GM18861 (cell line): ENCODE results near the gene ZNF385C.

ENCODE experiments used
- ATAC-seq: cut with Tn5 transposase; IDR thresholded peaks from one replicate; pipeline ENCODE4 v1.9.1; 2021; ENCODE audit not compliant: unreplicated experiment

Gene ZNF385C

GRCh38 chr17:42051645-42052044, 46.6 kb downstream of the ZNF385C start:
- no peak for ATAC-seq

DNA sequence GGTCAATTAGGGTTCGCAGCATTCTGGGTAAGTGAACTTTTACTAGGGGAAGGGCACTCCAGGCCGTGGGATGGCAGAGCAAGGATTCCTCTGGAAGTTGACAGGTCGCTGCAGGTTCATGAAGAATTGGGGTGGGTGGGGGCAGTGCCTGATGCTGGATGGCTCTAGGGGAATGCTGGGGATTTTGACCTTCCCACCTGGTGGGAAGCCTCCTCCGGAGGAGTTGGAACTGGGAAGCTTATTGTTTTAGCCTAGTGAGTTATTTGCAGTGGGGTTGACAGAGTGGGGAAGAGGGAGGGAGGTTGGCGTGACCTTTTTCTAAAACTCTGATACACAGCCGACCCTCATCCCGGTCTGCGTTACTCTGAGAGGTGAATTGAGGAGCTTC, 47.3 kb downstream of the ZNF385C start:
- ATAC-seq, result no peak

GRCh38 chr17:42050393-42051012, 47.8 kb downstream of the ZNF385C start, which contains the start of gene C17orf113:
TSS of gene C17orf113 (minus strand) at chr17:42050601. CDS start at chr17:42043376, 7,225 bp downstream.
- no peak for ATAC-seq

- no peak for ATAC-seq
Measured at GRCh38 chr17:42049834-42050392, 48.4 kb downstream of the ZNF385C start.

GRCh38 chr17:42047343-42047742, 50.9 kb downstream of the ZNF385C start:
- no peak for ATAC-seq

DNA sequence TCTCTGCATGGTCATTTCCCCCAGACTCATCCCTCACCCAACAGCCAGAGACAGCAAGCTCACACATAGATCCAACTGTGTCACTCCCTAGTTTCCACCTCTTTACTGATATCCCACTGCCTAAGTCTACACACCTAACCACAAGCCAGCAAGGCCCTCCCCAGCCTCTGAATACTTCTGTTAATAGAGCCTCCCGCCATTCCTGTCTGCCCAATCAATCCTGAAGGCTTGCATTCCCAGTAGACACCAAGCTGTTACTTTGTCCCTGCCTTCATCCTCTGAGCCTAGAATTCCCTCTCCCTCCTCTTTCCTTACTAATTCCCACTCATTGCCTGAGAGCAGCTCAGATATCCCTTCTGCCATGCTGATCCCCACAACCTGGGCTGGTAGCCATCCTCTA, 52.6 kb downstream of the ZNF385C start:
- ATAC-seq, result no peak

GRCh38 chr17:42042598-42043319, 55.5 kb downstream of the ZNF385C start:
- no peak for ATAC-seq

DNA sequence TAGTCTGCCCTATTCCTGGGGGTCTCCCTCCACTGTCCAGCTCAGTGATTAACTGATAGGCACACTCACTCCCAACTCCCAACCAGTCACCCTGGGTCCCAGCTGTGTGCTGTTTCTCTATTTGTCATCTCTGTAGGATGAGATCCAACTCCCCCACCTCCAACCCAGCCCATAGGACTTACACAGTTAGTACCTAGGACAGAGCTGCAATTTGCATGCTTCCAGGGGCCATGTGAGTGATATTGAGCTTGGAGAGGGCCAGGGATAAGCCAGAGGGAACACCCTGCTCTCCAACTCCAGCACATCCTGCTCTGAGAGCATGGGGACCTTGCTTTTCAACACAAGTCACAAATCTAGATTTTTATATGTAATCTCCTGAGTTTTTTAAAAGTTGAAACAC, 56.7 kb downstream of the ZNF385C start:
- no peak for ATAC-seq

DNA sequence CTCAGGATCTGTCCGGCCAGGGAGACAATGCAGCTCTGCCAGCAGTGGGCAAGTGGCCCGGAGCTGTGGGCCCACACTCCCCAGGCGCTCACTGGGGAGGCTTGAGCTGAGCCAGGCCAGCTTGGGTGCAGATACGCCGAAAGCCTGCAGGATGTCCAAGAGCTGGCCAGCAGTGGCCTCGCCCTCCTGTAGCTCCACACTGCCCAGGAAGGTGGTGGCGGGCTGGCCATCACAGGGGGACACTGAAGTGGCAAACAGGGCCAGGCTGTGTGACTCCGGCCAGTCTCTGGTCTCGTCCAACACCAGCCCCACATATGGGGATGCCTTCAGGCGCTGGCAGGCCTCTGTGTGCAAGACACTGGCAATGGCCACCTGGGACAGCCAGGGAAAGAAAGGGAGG, 57.5 kb downstream of the ZNF385C start:
- ATAC-seq, result no peak

GRCh38 chr17:42039794-42040763, 58.2 kb downstream of the ZNF385C start:
- no peak for ATAC-seq

DNA sequence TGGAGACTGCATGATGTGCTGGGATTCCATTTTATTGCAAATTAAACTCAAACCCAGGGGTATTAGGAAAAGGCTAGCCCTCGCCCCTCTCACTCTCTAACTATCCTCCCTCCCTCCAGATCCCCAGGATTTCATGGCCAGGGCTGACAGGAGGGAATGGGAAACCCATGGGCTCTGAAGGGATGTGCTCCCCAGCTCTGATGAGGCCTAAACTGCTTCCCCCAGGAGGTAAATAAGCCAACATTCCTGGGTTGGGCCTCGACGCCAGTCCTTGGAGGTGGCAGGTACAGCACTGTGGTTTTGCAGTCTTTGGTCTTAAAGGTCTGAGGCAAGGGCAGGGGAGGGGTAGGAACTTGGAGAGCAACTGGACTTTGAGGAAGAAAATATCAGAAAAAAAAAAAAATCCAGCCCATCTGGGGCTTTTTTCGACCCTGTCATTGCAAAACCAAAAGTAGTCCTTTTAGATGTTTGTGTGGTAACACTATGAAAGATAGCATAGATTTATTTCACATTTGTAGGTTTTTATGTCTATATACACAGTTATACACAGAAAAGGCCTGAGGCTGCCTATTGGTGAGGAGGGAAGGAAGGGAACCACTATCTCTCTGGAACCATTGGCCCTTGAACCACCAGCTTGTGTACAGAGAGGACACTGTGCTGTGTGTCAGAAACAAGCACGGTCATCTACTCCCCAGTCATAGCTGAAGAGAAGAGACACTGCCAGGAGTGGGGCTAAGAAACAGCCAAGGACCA, 59.9 kb downstream of the ZNF385C start:
- ATAC-seq, result no peak

- no peak for ATAC-seq
Measured at GRCh38 chr17:42034059-42034458, 64.2 kb downstream of the ZNF385C start.

- ATAC-seq, result no peak
Measured at GRCh38 chr17:42031584-42031983, 66.7 kb downstream of the ZNF385C start.

DNA sequence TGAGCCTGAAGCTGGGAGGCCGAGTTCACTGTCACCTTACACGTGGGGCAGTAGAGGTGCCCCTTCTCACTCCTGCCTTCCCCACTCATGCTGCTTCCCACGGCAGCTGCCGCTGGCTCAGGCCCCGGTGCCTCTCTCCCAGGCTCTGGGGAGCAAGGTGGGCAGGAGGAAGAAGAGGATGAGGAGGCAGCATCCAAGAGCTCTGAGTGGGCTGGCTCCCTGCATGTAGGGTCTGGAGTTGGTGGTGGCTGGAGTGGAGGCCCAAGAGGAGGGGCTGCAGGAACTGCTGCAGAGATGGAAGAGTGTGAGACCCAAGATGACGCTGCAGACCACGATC, 69.5 kb downstream of the ZNF385C start:
- no peak for ATAC-seq

DNA sequence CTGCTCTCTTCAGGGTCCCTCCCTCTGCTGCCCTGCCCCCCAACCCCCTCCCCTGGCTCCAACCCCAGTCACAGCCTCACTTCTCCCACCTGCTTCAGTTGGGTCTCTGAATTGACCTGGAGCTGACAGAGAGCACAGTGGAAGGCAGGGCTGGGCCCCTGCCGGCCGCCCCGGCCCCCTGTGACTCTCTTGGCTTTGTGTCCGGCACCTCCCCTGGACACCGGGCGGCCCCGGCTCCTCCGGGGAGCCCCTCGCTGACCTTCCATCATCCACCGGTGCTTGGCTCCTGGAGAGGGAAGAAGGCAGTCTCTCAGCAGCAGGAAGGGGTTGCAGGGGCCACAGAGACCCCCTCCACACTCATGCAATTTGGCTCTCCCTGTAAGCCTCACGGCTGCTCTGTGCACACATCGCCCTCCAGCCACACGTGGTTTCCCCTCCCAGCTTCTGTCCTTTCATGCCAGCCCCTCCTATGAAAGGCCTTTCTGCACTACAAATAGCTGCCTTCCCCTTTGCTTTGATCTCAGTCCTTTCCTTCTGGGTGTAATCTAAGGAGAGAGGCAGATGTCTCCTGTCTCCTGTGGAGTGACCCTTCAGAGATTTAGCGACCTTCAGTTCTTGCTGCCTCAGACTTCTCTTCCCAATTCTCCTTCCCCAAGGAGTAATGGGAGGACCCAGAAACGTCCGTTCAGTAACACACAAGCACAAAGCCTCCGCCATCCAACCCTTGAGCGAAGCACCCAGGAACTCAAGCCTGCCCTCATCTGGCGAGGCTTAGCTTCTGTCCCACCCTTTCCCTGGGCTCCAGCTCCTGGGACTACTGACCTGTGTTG, 70.1 kb downstream of the ZNF385C start:
- no peak for ATAC-seq

DNA sequence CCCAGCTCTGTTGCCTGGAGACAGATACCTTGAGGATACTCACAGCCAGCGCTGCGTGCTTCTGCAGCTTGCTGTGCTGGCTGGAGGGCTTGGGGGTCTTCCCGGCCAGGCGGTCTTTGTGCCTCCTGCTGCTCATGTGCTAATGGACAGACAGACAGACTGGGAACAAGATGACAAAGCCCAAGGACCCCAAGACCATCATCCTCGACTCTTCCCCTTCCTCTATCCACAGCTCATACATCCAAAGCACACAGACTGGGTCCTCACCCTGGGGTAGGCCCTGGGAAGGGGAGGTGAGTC, 70.7 kb downstream of the ZNF385C start:
- no peak for ATAC-seq

DNA sequence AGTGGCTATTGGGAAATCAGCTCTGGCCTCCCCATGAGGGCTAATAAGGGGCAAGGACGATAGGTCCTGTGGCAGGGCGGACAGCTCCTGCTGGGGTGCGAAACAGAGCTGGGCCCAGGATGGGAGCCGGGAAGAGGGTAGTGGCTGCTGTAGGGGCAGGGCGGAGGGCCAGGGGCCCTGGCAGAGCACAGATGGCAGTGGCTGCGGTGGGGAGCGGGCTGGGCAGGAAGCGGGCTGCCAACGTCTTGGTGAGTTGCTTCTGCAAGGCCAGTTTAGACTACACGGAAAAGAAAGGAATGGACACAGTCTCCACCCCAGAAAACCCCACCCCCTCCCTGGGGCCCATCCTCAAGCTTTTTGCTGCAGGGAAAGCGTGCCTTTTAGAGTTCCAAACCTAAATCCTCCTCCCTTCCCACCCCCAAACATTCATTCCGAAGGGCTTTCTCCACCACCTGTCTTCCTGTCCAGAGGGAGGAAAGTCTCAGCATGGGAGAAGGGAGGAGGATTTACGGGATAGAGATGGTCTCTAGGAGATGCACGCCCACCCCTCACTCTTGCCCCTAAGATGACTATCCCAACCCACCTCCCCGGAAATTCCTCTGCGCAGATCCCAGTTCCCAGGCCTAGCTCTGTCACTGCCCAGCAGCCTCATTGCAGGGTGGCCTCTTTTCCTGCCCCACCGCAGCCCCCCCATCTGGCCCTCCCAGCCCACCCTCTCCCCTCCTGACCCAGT, 71.2 kb downstream of the ZNF385C start:
- no peak for ATAC-seq

DNA sequence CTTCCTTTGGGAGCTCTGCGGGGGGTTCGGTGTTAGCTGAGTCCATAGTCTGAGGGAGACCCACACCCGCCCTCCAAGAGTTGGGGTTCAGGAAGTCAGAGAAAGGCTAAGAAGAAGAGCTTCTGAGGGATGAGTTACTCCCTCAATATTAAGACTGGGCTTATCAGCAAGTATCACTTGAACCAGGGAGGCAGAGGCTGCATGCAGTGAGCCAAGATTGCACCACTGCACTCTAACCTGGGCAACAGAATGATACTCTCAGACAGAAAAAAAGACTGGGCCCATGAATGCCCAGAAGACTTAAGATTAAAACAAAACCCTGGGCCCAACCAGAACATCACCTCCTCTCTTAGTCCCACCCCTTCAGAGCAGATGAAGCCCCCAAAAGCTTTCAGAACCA, 72.3 kb downstream of the ZNF385C start:
- ATAC-seq, result no peak

GRCh38 chr17:42025191-42025579, 73.1 kb downstream of the ZNF385C start:
- no peak for ATAC-seq
